A549 (cell line): ENCODE results near the gene TSR3. TPM values are rescaled to one million over a fixed set of nuclear protein-coding genes. Genes with fewer than 3 reads are reported as not detected.

ENCODE experiments used
- ATAC-seq, 2 experiments: fragments of 200-7000 bp in 1 of 2; fragments of >200 bp in 1 of 2; cut with Nextera tagmentation in 1 of 2; cut with Tn5 transposase in 1 of 2; 3 replicates each; pipeline versions ENCODE4 v1.8.0 to v1.9.1; 2018 to 2020; ENCODE audit warnings: mild to moderate bottlenecking in 1 of 2, moderate library complexity in 1 of 2
- CTCF ChIA-PET: fragments of 300-600 bp; sonication (Branson Sonifier 250); formaldehyde crosslinking; extraction: SDS; loops from one replicate; lab custom pipeline; 2021; ENCODE audit warnings: antibody characterized with exemption, inconsistent platforms; lab: Yijun Ruan, JAX
- POLR2A ChIA-PET: fragments of 350-600 bp; formaldehyde crosslinking; extraction: SDS; loops from one replicate; lab custom pipeline; 2021; ENCODE audit warnings: antibody characterized with exemption, inconsistent platforms; lab: Yijun Ruan, JAX
- DNase-seq, 2 experiments: peaks; one replicate each; pipeline versions ENCODE4 v3.0.0 to v3.0.0-alpha.2; 2011 to 2016; ENCODE audit warnings: low read depth in 1 of 2, low spot score in 1 of 2
- FAIRE-seq: peaks from 2 replicates; lab custom pipeline; 2011; peaks lifted over from hg19 to GRCh38; lab: Jason Lieb, UNC
- H3K27ac ChIP-seq, 2 experiments: fragments of >200 bp; sonication (Bioruptor Twin); formaldehyde crosslinking; 3 replicates each; pipeline ENCODE4 v1.5.1; 2016 to 2017
- H3K4me1 ChIP-seq: fragments of >200 bp; sonication (Bioruptor Twin); formaldehyde crosslinking; 3 replicates; pipeline ENCODE4 v1.6.1; 2016
- H3K4me2 ChIP-seq: fragments of >200 bp; sonication (Bioruptor Twin); formaldehyde crosslinking; 3 replicates; pipeline ENCODE4 v1.6.1; 2016
- H3K4me3 ChIP-seq: fragments of >200 bp; sonication (Bioruptor Twin); formaldehyde crosslinking; 3 replicates; pipeline ENCODE4 v1.5.1; 2016
- H3K9me3 ChIP-seq: fragments of >200 bp; sonication (Bioruptor Twin); formaldehyde crosslinking; 3 replicates; pipeline ENCODE4 v1.6.1; 2016
- BCL3 ChIP-seq: fragments of >200 bp; sonication (Bioruptor Twin); formaldehyde crosslinking; IDR thresholded peaks from 3 replicates; pipeline ENCODE4 v1.6.1; 2016
- CBX8 ChIP-seq: fragments of 200-600 bp; sonication (generic); IDR thresholded peaks from 2 replicates; pipeline ENCODE4 v1.6.1; 2016
- CHD2 ChIP-seq: fragments of 150-350 bp; IDR thresholded peaks from 2 replicates; pipeline ENCODE4 v1.6.1; 2014; ENCODE audit warnings: low read length; ENCODE audit not compliant: partially characterized antibody
- CHD4 ChIP-seq: fragments of 200-600 bp; sonication (generic); IDR thresholded peaks from 2 replicates; pipeline ENCODE4 v1.6.1; 2016; ENCODE audit warnings: antibody characterized with exemption, mild to moderate bottlenecking, borderline replicate concordance
- EHF ChIP-seq: fragments of 250-450 bp; sonication (Bioruptor Pico); IDR thresholded peaks from 2 replicates; pipeline ENCODE4 v1.5.0; 2020; ENCODE audit warnings: mild to moderate bottlenecking
- EHMT2 ChIP-seq: fragments of 200-600 bp; sonication (generic); IDR thresholded peaks from 2 replicates; pipeline ENCODE4 v1.6.1; 2016; ENCODE audit warnings: antibody characterized with exemption, low read depth, mild to moderate bottlenecking, moderate library complexity
- ELK1 ChIP-seq: fragments of 150-350 bp; IDR thresholded peaks from 2 replicates; pipeline ENCODE4 v1.6.1; 2014; ENCODE audit warnings: low read depth, mild to moderate bottlenecking, low read length
- ESRRA ChIP-seq: fragments of 150-350 bp; IDR thresholded peaks from 2 replicates; pipeline ENCODE4 v1.6.1; 2014; ENCODE audit warnings: mild to moderate bottlenecking, low read length, borderline replicate concordance
- FOSB ChIP-seq: fragments of 250-450 bp; sonication (Bioruptor Pico); IDR thresholded peaks from 2 replicates; pipeline ENCODE4 v1.5.0; 2020; ENCODE audit warnings: mild to moderate bottlenecking, moderate library complexity
- FOXS1 ChIP-seq: fragments of 250-450 bp; sonication (Bioruptor Pico); IDR thresholded peaks from 2 replicates; pipeline ENCODE4 v1.5.0; 2020; ENCODE audit warnings: mild to moderate bottlenecking, moderate library complexity
- GATA3 ChIP-seq: IDR thresholded peaks from 2 replicates; pipeline ENCODE4 v1.6.1; 2012; ENCODE audit warnings: borderline replicate concordance
- HDAC2 ChIP-seq: fragments of 200-600 bp; sonication (generic); IDR thresholded peaks from 2 replicates; pipeline ENCODE4 v1.6.1; 2016
- HES2 ChIP-seq: fragments of >200 bp; sonication (Bioruptor Twin); formaldehyde crosslinking; IDR thresholded peaks from 2 replicates; pipeline ENCODE4 v1.6.1; 2016
- HMGXB4 ChIP-seq: fragments of 250-450 bp; sonication (Bioruptor Pico); IDR thresholded peaks from 2 replicates; pipeline ENCODE4 v1.5.0; 2021; ENCODE audit warnings: mild to moderate bottlenecking, moderate library complexity, borderline replicate concordance
- MAFK ChIP-seq: fragments of 450-650 bp; IDR thresholded peaks from 2 replicates; pipeline ENCODE4 v1.6.1; 2014; ENCODE audit not compliant: partially characterized antibody
- MAX ChIP-seq: IDR thresholded peaks from 2 replicates; pipeline ENCODE4 v1.6.1; 2012
- NFE2L2 ChIP-seq: fragments of 150-350 bp; conservative IDR thresholded peaks from 2 replicates; pipeline ENCODE4 v1.6.1; 2014; ENCODE audit warnings: low read length
- NPAS2 ChIP-seq: fragments of 250-450 bp; sonication (Bioruptor Pico); IDR thresholded peaks from 2 replicates; pipeline ENCODE4 v1.8.0; 2022; ENCODE audit warnings: mild to moderate bottlenecking, moderate library complexity, borderline replicate concordance
- NR3C1 ChIP-seq: fragments of >200 bp; sonication (Bioruptor Twin); formaldehyde crosslinking; IDR thresholded peaks from 3 replicates; pipeline ENCODE4 v1.6.1; 2017
- PHF8 ChIP-seq: fragments of 200-600 bp; sonication (generic); IDR thresholded peaks from 2 replicates; pipeline ENCODE4 v1.6.1; 2016; ENCODE audit warnings: low read depth, mild to moderate bottlenecking, antibody characterized with exemption, moderate library complexity, borderline replicate concordance
- POLR2A ChIP-seq: IDR thresholded peaks from 2 replicates; pipeline ENCODE4 v1.6.1; 2012; ENCODE audit warnings: mild to moderate bottlenecking, low read length
- RARB ChIP-seq: fragments of 250-450 bp; sonication (Bioruptor Pico); IDR thresholded peaks from 2 replicates; pipeline ENCODE4 v1.8.0; 2021; ENCODE audit warnings: mild to moderate bottlenecking, moderate library complexity
- RCOR1 ChIP-seq: fragments of 150-350 bp; IDR thresholded peaks from 2 replicates; pipeline ENCODE4 v1.6.1; 2014; ENCODE audit warnings: antibody characterized with exemption, low read length, low read depth
- RFX5 ChIP-seq: fragments of 450-650 bp; IDR thresholded peaks from 2 replicates; pipeline ENCODE4 v1.7.1; 2014; ENCODE audit warnings: antibody characterized with exemption, mild to moderate bottlenecking, moderate library complexity
- SREBF2 ChIP-seq: fragments of 450-650 bp; IDR thresholded peaks from 2 replicates; pipeline ENCODE4 v1.6.1; 2014; ENCODE audit warnings: mild to moderate bottlenecking, moderate library complexity
- USF2 ChIP-seq: fragments of 450-650 bp; IDR thresholded peaks from 2 replicates; pipeline ENCODE4 v1.6.1; 2014; ENCODE audit warnings: antibody characterized with exemption
- ZFP36 ChIP-seq: fragments of 450-650 bp; IDR thresholded peaks from 2 replicates; pipeline ENCODE4 v1.6.1; 2014; ENCODE audit warnings: borderline replicate concordance; ENCODE audit not compliant: partially characterized antibody
- ZSCAN20 ChIP-seq: fragments of 250-450 bp; sonication (Bioruptor Pico); IDR thresholded peaks from 2 replicates; pipeline ENCODE4 v1.8.0; 2022; ENCODE audit warnings: mild to moderate bottlenecking, moderate library complexity
- WGBS: methylation state at CpG from one replicate; pipeline ENCODE4 v1.1.6; 2017; ENCODE audit errors: missing lambda C conversion rate; 5-methylcytosine and 5-hydroxymethylcytosine counted together
- polyA plus RNA-seq, 4 experiments: library from polyadenylated mRNA; depleted of rRNA in 3 of 4; stranded (reverse); fragments of >200 nt; fragmentation: RNase III in 1 of 4; extraction: RNeasy Plus Mini Kit Qiagen cat#74134 plus additional on column Dnase treatment in 1 of 4; gene quantifications; 2 replicates in 3 of 4; 3 replicates in 1 of 4; pipeline ENCODE4 v1.2.3, GENCODE V29; 2011 to 2017

Gene TSR3
- polyA plus RNA-seq, 2 of the 4 experiments (the other 2 are of a cell fraction) = 32.6 to 52.3 TPM

- Histone ChIP-seq H3K27ac (no peak overlapping the region), H3K9me3 (no peaks in the 10 kb centered on the region), H3K4me1 (peaks cover 22% of the 10 kb centered on the region), H3K4me3 (no peak overlapping the region), H3K4me2 (no peak overlapping the region)
- no peak for ATAC-seq
- POLR2A ChIA-PET = no interaction called here
- no peak for FAIRE-seq
- DNase-seq = no peak
- CTCF ChIA-PET = interaction anchor here (0.8 to 5.5 kb wide), 20 partner anchors 8 to 427 kb away, joined by 3 to 46 read pairs (median 4); partner anchors contain the start of genes GNPTG and TSR3
- 60% methylated on average over 9 of the region's 9 CpGs for WGBS
- TF ChIP-seq EHMT2 (no peak), MAFK (no peak), HDAC2 (no peak), FOXS1 (no peak), PHF8 (no peak), CBX8 (no peak), NR3C1 (no peak), RFX5 (no peak), NFE2L2 (no peak), RARB (CRISPR knock-in tag) (no peak), SREBF2 (no peak), USF2 (no peak), ZFP36 (no peak), MAX (no peak), RCOR1 (no peak), HMGXB4 (no peak), HES2 (no peak), ZSCAN20 (no peak), NPAS2 (CRISPR knock-in tag) (no peak)
- TF ChIP-seq, all 56 proteins: peak for 0
These were observed 14.2 kb downstream of the TSR3 start for GRCh38 chr16:1337486-1337885.

GRCh38 chr16:1336619-1337018 is 15.1 kb downstream of the TSR3 start:
- no peak for FAIRE-seq
- Histone ChIP-seq H3K4me3 (no peak overlapping the region), H3K4me1 (peaks cover 27% of the 10 kb centered on the region), H3K4me2 (no peak overlapping the region), H3K27ac (no peak overlapping the region), H3K9me3 (no peaks in the 10 kb centered on the region)
- ChIA-PET POLR2A (no interaction called here), CTCF (interaction anchor here (1.0 to 5.5 kb wide), 6 partner anchors 10 to 35 kb away, joined by 4 to 46 read pairs (median 20); no protein-coding TSS in a partner anchor)
- no peak for DNase-seq
- no peak for TF ChIP-seq GATA3
- TF ChIP-seq POLR2A = no peak
- TF ChIP-seq PHF8 = no peak
- TF ChIP-seq HMGXB4 = no peak
- TF ChIP-seq BCL3 = no peak
- TF ChIP-seq CHD4 = no peak
- TF ChIP-seq CHD2 = no peak
- no peak for TF ChIP-seq ESRRA
- no peak for TF ChIP-seq FOSB
- no peak for TF ChIP-seq EHF (CRISPR knock-in tag)
- no peak for TF ChIP-seq ELK1
- 35% methylated on average over 7 of the region's 15 CpGs for WGBS
- no peak for ATAC-seq
